HL-60/S4 treated with retinoic acid at 250 ng/mL for 4 days and 3 days (cell line): ENCODE measurements around the gene UNG.
"Not testable (repeated sequence)": the region's sequence is repeated elsewhere in the genome, so short reads cannot be mapped to it uniquely, and the experiment has no call there.

Source experiments
- in situ Hi-C: fragments of 300-500 bp; cut with MboI; formaldehyde crosslinking; loops from 2 replicates; pipeline ENCODE4 v1.7.0; 2022; ENCODE audit warnings: low sequenced_read_pairs

UNG gene

DNA sequence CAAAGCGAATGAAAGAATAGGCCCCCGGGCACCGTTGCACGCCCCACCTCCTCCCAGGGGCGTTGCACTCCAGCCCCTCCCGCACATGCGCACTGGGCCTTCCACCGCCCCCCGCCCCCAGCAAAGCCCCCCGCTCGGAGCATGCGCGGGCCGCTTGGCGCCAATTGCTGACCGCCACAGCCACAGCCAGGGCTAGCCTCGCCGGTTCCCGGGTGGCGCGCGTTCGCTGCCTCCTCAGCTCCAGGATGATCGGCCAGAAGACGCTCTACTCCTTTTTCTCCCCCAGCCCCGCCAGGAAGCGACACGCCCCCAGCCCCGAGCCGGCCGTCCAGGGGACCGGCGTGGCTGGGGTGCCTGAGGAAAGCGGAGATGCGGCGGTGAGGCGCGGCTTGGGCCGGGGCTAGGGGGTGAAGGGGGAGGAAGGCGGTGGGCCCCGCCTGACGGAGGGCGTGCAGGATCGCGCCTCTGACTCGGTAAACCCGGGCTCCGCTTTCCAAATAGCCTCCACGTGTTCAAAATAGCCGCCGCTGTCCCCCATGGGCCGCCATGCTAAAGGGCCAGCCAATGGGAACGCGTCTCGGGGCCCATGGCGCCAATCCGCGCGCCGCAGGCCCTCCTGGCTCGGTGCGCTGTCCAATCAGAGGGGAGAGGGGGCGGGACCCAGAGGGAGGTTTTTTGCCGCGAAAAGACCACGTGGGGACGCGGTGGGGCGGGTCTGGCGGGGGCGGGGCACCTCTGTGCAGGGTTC lies at the start of gene UNG:
Gene UNG (plus strand): TSS at position 163 of the 748 bp plus-strand sequence. CDS start 83 bp downstream, at position 246.
- in situ Hi-C loops: loop anchor here (25.0 kb wide), 2 partner anchors 435 to 535 kb away; partner anchors contain the start of genes ISCU and SART3

DNA sequence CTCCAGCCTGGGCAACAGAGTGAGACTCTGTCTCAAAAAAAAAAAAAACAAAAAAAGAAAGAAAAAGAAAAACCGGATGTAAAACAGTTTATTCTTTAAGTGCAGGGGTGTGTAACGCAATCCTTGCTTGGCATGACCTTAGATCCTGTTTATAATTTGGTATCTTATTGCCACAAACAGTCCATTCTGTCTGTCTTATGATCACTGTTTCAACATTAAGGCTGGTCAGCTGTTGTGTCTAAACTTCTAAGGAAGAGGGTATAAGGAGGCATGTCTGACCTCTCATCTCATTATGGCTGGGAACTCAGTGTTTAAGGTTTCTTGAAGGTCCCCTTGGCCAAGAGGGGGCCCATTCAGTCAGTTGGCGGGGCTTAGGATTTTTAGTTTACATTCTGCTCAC lies 48.7 kb upstream of the UNG start:
- in situ Hi-C loops: not testable (repeated sequence)

DNA sequence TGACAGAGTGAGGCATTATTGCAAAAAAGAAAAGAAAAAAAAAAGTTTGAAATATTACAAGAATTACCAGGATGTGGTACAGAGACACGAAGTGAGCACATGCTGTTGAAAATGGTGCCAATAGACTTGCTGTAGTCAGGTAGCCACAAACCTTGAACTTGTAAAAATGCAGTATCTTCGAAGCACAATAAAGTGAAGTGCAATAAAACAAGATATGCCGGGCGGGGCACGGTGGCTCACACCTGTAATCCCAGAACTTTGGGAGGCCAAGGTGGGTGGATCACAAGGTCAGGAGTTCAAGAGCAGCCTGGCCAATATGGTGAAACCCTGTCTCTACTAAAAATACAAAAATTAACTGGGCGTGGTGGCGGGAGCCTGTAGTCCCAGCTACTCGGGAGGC lies 47.6 kb upstream of the UNG start:
- in situ Hi-C loops: not testable (repeated sequence)

DNA sequence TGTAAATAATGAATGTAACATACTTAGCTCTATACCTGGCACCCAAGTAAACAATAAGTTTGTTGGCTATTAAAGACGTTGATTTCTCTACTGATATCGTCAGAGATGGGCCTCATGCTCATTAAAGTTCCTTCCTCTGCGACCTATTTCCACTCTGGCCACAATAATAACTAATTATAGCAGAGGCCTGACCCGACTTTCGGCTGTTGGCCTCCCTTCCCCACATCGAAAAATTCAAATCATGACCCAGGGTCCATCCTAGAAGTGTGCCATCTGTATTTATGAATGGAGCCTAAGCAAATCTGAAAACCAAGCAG lies 45.3 kb upstream of the UNG start:
- in situ Hi-C loops: no loop called here

DNA sequence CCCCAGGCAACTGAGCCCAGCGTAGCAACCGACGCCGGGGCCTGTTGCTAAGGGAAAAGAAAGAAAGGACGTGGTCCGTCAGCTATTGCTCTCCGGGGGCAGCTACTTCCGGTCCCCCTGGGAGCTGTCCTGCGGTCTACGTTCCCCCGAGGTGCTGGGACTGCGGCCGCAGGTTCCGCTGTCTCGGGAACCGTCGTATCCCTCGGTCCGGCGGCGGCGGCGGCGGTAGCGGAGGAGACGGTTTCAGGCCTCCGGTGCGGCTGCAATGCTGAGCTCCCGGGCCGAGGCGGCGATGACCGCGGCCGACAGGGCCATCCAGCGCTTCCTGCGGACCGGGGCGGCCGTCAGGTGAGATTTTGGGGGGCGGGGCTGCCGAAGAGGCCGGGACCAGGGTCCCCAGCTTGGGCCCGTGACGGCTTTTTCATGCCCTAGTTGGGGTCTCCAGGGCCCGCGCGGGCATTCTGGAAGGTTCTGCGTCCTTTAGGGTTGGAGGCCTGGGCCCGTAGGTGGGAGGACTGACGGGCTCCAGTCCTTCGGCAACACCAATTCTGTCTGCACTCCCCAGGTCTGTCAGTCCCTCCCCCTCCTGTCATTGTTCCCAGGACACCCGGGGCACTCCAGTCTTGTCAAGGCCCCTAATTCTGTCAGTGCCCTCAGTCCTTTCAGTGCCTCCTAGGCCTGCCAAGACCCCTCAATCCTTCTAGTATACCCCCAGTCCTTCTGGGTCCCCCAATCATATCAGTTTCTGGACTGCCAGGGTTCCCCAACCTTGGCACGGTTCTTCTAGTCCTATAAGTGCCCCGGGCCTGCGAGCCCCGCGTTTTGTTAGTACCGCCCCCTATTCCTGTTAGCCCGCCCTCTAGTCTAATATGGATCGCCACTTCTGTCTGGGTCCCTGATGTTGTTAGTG lies 44.7 kb upstream of the UNG start, which contains the start of gene USP30:
Gene USP30 (plus strand): TSS at position 163 of the 910 bp plus-strand sequence. CDS start 103 bp downstream, at position 266.
- in situ Hi-C loops: no loop called here

DNA sequence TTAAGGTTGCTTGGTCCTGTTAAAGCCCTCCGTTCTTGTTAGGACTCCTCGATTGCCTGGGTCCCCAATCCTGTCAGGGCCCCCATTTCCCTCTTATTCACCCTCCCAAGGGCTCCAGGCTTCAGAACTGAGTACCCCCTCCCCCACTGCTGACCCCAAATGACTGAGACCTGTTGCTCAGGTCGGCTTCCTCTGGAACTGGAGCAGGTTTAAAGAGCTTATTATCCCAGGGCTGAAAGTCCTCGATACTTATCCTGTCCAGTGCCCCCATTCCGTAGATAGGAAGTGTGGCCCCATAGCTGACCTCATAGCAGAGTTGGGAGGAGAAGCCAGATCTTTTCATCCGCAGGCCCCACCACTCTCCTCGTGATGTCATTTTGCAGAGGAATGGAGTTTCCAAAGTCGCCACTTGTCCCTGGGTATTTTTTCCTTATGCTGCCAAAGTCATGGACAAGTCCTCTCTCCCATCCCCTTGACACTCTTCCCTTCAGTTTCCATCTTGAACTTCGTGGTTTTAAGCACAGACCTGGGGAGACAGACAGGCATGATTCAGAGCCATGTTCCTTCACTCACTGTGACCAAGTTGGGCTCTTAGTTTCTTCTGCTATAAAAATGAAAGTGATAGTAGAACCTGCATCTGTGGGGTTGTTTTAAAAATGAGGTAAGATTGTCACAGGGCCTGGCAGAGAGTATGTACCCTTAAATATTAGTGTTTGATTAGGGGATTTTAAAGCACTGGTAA lies 43.8 kb upstream of the UNG start:
- in situ Hi-C loops: no loop called here

DNA sequence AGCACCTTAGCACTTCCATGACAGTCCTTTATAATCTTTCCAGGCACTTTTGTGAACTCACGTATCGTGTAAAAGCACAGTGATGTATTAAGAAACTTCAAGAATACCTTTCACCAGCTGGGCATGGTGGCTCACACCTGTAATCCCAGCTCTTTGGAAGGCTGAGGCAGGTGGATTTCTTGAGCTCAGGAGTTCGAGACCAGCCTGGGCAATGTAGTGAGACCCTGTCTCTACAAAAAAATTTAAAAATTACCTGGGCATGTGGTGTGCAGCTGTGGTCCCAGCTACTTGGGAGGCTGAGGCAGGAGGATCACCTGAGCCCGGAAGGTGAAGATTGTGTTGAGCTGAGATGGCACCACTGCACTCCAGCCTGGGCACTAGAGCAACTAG lies 43.3 kb upstream of the UNG start:
- in situ Hi-C loops: not testable (repeated sequence)

DNA sequence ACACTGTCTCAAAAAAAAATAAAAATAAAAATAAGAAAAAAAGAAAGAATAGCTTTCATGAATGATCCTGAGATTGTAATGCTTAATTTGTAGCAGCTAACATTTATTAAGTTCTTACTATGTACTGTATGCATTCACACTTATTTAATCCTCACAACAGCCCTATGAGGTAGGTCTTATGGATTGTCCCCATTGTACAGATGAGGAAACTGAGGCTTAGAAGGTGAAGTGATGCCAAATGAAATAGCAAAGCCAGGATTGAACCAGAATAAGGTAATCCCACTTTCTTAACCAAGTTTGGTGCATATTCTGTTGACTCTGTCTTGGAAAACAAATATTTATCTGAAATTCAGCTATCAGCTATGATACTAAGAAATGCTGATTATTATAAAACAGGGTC lies 42.9 kb upstream of the UNG start:
- in situ Hi-C loops: no loop called here

DNA sequence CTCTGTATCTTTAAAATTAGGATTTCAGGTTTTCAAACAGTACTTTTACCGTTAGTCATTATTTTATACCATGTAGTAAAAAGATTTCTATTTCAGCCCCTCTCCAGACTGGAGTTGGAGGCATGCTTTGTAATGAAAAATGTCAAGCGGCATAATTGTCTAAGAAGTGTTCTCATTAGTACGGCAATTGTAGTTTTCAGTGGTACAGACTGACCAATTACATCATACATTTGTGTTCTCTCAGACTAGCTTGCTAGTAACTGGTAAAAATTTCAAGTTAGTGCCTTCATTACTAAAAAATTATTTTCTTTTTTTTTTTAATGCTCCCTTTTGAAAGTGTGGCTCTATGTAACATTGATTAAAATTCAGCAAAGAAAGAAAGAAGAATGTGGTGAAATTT lies 40.5 kb upstream of the UNG start:
- in situ Hi-C loops: no loop called here

DNA sequence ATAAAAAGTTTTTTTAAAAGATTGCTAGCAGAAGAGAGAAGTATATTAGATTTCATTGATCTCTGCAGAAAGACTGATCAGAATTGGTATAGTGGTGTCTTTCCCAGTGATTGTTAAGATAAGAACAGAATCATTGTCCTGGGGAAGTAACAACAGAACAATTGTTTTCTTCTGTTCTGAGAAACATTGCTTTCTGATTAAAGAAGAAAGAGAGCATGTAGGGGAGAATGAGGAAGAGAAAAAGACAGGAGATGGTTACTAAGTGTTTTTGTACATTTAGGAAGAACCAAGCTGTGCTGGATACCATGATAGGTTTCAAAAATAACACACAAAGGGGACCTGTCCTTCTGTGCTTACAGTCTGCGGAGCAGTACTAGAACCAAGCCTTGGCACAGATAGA lies 40.0 kb upstream of the UNG start:
- in situ Hi-C loops: no loop called here

DNA sequence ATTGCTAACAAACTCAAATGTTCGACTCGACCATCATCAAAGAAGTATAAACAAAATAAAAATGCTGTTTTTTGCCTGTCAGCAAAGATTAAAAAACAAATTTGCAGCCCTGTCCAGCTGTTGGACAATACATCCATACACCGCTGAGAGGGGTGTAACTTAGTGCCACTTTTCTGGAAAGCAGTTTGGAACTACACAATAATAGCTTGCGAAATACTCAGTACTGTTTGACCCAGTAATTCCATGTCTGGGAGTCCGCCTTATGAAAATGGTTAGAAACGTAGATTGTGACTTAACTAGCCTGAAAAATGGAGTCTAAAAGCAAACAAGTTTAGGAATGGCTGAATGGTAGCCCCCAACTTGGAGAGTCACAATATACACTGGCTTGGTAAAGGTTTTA lies 38.6 kb upstream of the UNG start:
- in situ Hi-C loops: no loop called here

DNA sequence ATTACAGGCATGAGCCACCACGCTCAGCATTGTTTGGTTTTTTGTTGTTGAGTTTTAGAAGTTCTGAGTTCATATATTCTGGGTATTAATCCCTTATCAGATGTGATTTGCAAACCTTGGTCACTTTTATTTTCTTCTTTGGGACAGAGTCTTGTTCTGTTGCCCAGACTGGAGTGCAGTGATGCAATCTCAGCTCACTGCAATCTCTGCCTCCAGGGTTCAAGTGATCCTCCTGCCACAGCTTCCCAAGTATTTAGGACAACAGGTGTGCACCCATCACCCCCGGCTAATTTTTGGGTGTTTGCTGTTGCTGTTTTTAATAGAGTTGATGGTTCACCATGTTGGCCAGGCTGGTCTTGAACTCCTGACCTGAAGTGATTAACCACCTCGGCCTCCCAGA lies 33.3 kb upstream of the UNG start:
- in situ Hi-C loops: no loop called here

DNA sequence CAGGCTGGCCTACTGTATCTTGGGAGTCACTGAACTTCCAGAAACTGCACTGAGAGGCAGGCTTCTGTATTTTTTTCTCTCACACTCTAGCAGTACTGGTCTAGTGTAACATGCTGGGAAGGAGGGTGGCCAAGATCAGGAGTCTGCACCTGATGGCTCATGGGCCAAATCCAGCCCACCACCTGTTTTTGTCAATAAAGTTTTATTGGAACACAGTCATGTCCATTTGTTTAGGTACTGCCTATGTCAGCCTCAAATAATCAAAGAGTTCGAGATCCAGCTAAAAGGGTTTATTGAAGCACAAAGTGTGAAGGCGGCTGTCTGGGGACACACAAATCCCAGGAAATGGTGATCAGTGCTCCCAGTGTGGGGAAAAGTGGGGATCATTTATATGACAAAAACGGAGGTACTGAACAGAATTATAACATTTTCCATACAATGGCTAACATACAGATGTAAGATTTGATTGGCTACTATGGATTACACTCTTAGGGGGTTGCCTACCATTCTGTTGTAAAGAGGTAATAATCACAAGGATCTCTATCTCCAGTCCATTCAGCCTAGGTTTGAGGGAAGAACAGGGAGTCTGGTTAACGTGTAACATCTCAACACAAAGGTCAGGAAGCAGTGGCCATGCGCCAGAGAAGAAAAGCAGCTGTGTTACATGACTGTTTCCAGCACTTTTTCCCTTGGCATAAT lies 32.1 kb upstream of the UNG start:
- in situ Hi-C loops: no loop called here

DNA sequence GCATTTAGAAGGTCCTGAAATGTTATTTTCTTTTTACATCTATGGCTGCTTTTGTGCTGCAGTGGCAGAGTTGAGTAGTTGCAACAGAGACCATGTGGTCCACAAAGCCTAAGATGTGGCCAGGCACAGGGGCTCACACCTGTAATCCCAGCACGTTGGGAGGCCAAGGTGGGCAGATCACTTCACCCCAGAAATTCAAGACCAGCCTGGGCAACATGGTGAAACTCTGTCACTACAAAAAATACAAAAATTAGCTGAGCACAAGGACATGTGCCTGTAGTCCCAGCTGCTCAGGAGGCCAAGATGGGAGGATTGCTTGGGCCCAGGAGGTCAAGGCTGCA lies 31.6 kb upstream of the UNG start:
- in situ Hi-C loops: no loop called here

DNA sequence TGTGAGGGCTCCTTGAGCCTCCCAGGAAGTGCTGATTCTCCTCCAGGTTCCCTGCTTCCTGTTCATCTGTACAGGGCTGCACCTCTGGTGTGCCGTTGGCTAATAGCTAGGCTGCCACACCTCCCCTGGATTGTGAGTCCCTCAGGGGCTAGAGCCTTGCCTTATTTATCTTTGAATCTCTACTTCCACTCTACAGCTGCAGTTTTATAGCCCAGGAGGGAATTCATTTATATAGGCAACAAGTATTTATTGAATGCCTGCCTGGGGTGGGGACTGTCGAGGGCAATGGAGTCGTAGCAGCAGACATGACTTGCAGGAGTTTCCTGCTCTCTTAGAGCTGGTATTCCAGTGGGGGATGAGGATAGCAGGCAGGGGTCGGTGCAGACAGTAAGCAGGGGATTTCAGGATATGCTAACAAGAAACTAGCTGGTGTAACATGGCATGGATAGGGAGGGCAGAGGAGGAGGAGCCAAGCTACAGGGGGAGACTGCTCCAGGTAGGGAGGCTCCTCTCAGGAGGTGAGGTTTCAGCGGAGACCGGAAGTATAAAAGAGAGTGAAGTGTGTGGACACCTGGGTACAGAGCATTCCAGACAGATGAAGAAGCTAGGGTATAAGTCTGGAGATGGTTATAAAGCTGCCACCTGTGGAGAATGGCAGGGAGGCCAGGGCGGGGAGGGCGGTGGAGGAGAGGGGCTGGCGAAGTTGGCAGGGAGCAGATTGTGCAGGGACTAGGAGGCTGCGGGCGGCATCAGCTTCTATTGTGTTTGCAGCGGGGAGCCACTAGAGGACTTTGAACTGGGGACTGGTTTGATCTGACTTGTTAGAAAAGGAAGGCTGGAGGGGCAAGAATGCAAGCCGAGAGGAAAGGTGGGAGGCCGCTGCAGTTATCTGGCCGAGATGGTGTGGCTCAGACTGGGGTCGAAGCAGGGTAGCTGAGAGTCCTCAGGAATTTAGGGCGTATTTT lies 27.8 kb upstream of the UNG start:
- in situ Hi-C loops: no loop called here

DNA sequence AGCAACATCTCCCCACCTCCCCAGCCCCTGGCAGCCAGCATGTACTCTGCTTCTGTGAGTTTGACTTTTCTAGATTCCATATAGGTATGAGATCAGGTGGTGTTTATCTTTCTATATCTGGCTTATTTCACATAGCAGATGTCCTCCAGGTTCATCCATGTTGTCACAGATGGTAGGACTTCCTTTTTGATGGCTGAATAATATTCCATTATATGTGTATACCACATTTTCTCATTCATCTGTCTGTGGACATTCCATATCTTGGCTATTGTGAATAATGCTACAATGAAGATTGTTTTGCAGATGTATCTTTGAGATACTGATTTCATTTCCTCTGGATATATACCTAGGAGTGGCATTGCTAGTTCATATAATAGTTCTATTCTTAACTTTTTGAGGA lies 22.5 kb upstream of the UNG start:
- in situ Hi-C loops: loop anchor here (25.0 kb wide), 2 partner anchors 413 to 513 kb away; partner anchors contain the start of genes ISCU and SART3

DNA sequence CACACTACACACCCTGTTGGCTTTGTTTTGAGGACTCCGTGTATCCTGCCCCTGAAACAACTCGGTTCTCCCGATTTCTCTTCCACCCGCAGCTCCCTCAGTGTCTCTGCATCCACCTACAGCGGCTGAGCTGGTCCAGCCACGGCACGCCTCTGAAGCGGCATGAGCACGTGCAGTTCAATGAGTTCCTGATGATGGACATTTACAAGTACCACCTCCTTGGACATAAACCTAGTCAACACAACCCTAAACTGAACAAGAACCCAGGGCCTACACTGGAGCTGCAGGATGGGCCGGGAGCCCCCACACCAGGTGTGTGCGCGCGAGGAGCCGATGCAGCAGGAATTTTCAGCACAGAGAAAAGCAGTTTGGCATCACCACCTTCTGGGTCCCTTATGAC lies 14.6 kb upstream of the UNG start:
- in situ Hi-C loops: loop anchor here (25.0 kb wide), 2 partner anchors 420 to 520 kb away; partner anchors contain the start of genes ISCU and SART3

DNA sequence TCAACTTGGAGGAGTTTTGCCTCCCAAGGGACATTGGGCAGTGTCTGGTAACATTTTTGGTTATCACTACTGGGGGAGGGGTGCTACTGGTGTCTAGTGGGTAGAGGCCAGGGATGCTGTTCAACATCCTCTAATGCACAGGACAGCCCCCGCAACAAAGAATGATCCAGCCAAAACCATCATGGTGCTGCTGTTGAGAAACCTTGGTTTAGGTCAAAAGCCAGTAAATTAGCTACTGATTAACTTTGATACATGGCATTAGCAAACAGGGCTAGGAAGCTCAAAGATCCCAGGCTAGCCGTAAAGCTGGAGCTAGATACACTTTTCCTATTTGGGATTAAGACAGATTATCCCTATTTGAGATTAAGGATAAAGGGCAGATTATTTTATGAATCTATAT lies 13.0 kb upstream of the UNG start:
- in situ Hi-C loops: loop anchor here (25.0 kb wide), 2 partner anchors 422 to 522 kb away; partner anchors contain the start of genes ISCU and SART3

DNA sequence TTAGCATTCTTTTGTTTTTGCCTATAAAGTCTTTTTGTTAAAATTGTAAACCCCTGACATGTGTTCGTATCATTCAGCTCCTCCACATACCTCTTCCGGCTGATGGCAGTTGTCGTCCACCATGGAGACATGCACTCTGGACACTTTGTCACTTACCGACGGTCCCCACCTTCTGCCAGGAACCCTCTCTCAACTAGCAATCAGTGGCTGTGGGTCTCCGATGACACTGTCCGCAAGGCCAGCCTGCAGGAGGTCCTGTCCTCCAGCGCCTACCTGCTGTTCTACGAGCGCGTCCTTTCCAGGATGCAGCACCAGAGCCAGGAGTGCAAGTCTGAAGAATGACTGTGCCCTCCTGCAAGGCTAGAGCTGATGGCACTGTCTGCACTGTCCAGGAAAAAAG lies 11.8 kb upstream of the UNG start:
- in situ Hi-C loops: loop anchor here (25.0 kb wide), 2 partner anchors 423 to 523 kb away; partner anchors contain the start of genes ISCU and SART3
